HG02763 (cell line): ENCODE data around the gene GRIK3.
"Not testable (repeated sequence)": the region's sequence is repeated elsewhere in the genome, so short reads cannot be mapped to it uniquely, and the experiment has no call there.

Experiments
- ATAC-seq: cut with Tn5 transposase; IDR thresholded peaks from one replicate; pipeline ENCODE4 v1.9.1; 2021; ENCODE audit warnings: mild to moderate bottlenecking, moderate library complexity; ENCODE audit not compliant: unreplicated experiment

The GRIK3 gene

GRCh38 chr1:37034121-37035013 lies at the start of gene GRIK3:
TSS of gene GRIK3 (minus strand) at chr1:37034515. CDS start at chr1:37034108, 407 bp downstream.
- no peak for ATAC-seq

- ATAC-seq = no peak
Observed at GRCh38 chr1:37084013-37084412, 49.7 kb upstream of the GRIK3 start.

GRCh38 chr1:37083603-37084002 lies 49.3 kb upstream of the GRIK3 start:
- no peak for ATAC-seq

- ATAC-seq = not testable (repeated sequence)
Observed at GRCh38 chr1:37080296-37080986, 46.1 kb upstream of the GRIK3 start.

- ATAC-seq = no peak
Observed at GRCh38 chr1:37078866-37079265, 44.6 kb upstream of the GRIK3 start.

GRCh38 chr1:37076168-37076567 lies 41.9 kb upstream of the GRIK3 start:
- ATAC-seq = no peak

GRCh38 chr1:37073854-37074379 lies 39.6 kb upstream of the GRIK3 start:
- ATAC-seq = no peak

GRCh38 chr1:37073152-37073853 lies 39.0 kb upstream of the GRIK3 start:
- ATAC-seq = no peak

- ATAC-seq = no peak
Observed at GRCh38 chr1:37071829-37072228, 37.5 kb upstream of the GRIK3 start.

GRCh38 chr1:37070126-37070525 lies 35.8 kb upstream of the GRIK3 start:
- ATAC-seq = no peak

- no peak for ATAC-seq
Observed at GRCh38 chr1:37069406-37069805, 35.1 kb upstream of the GRIK3 start.

GRCh38 chr1:37068897-37069296 lies 34.6 kb upstream of the GRIK3 start:
- no peak for ATAC-seq

- no peak for ATAC-seq
Observed at GRCh38 chr1:37068260-37068659, 33.9 kb upstream of the GRIK3 start.

GRCh38 chr1:37064039-37064438 lies 29.7 kb upstream of the GRIK3 start:
- ATAC-seq = no peak

- no peak for ATAC-seq
Observed at GRCh38 chr1:37059346-37059745, 25.0 kb upstream of the GRIK3 start.

- ATAC-seq = no peak
Observed at GRCh38 chr1:37058424-37058988, 24.2 kb upstream of the GRIK3 start.

- ATAC-seq = no peak
Observed at GRCh38 chr1:37056325-37056724, 22.0 kb upstream of the GRIK3 start.

- ATAC-seq = no peak
Observed at GRCh38 chr1:37055631-37056030, 21.3 kb upstream of the GRIK3 start.

- no peak for ATAC-seq
Observed at GRCh38 chr1:37053173-37053572, 18.9 kb upstream of the GRIK3 start.

GRCh38 chr1:37052120-37052519 lies 17.8 kb upstream of the GRIK3 start:
- no peak for ATAC-seq

- no peak for ATAC-seq
Observed at GRCh38 chr1:37051346-37051745, 17.0 kb upstream of the GRIK3 start.
